Hair follicle dermal papilla cell (primary cell): ENCODE measurements around the gene NUAK1. TPM values are rescaled to one million over a fixed set of nuclear protein-coding genes. Genes with fewer than 3 reads are reported as not detected.

Experiments used
- total RNA-seq: library from RNA; depleted of rRNA; stranded (reverse); fragments of >200 nt; gene quantifications from 2 replicates; pipeline ENCODE4 v1.2.3, GENCODE V29; 2012

NUAK1 gene
- total RNA-seq = 28.7 and 37.3 TPM in 2 replicates

DNA sequence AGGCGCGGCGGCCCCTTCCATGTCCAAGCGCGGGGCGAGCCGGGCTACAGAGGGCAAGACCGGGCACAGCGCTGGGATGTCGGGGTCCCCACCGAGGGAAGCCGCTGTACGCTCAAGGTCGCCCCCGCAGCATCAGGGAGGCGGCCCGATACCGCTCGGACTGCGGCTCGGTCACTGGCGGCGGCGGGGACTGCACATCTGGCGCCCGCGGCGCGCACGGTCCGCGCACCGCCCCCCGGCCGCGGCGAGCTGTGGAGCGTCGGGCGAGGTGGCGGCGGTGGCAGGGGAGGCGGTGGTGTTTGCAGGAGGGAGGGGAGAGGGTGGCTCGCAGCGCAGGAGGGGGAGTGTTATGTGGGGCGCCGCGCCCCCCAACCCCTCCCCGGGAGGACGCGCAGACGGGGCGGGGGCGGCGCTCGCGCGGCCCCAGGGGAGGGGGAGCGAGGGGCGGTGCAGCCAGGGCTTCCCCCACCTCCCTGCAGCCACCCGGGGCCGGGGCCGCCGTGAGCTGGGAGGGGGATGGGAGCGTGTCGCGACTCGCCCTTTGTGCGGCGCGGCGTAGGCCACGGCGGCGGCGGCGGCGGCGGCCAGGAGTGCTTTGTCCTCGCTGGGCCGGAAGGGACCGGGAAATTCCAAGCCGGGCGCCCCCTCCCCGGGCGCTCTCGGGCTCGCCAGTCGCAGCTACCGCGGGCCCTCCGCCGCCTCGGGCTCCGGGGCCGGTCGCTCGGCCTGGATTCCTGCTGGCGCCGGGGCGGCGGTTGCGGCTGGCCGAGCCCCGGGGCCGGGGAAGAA is at the start of gene NUAK1:
TSS of gene NUAK1 (minus strand) at position 322 of the 789 bp plus-strand sequence. CDS start at position 21, 301 bp downstream.

Other genes starting within 250 kb of the NUAK1 start
- gene CKAP4, start 109.1 kb upstream of the NUAK1 start, total RNA-seq = 188 and 248 TPM in 2 replicates
- gene TCP11L2, start 163.8 kb upstream of the NUAK1 start, total RNA-seq = 71.3 and 76.3 TPM in 2 replicates
- 10.2 and 10.5 TPM in 2 replicates for gene POLR3B, start 218.8 kb upstream of the NUAK1 start, total RNA-seq